Activated gamma-delta T cell (primary cell): ENCODE measurements around the gene EFCAB8.
"Not testable (repeated sequence)": the region's sequence is repeated elsewhere in the genome, so short reads cannot be mapped to it uniquely, and the experiment has no call there.

Experiments used
- DNase-seq: peaks from one replicate; lab custom pipeline; 2025; lab: John Stamatoyannopoulos, UW

EFCAB8 gene

DNA sequence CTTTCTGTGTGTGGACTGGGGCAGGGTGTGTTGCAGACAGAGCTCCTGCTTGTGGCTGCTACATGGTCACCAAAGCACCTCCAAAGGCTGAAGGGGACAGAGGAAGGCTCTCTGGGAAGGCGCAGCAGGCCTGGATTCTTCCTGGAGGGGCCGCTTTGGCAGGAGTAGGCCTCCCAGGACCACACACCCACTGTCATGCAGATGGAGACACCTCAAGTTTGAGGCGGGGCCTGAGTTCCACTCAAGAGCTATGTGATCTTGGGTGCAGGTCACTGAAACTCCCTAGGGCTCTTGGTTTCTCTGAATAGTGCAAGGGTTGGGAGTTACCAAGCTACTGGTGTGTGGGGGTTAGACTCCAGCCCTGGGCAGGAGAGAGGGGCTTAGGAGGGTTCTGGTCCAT, 27.9 kb downstream of the EFCAB8 start:
- DNase-seq: no peak

DNA sequence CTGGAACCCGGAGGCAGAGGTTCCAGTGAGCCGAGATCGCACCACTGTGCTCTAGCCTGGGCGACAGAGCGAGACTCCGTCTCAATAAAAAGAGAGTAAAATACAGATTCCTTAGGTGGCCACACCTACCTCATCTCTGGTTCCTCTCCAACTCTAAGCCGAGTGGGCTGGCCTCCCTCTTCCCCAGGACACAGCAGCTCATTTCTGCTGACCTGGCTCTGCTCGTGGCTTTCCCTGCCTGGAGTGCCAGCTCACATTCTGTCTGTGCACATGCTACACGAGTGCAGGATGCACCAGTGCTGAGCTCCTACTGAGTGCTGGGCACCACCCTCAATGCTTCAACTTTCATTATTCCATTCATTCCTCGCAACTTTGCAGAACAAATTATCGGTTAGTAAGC, 28.8 kb downstream of the EFCAB8 start:
- DNase-seq: no peak

DNA sequence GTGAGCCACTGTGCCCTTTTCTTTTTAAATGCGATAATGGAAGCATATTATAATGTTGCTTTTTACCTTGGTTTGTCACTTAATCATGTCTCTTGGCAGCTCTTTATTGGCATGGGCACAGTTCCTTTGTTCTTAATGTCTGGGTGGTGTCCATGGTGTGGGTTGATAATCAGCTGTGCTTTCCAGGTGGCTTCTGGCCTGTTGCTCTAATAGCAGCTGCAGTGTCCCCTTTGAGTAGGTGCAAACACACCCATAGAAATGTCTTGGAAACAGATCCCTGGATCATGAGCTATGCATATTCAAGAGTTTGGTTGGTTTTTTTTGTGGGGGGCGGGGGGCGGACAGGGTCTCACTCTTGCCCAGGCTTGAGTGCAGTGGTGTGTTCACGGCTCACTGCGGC, 29.9 kb downstream of the EFCAB8 start:
- no peak for DNase-seq

DNA sequence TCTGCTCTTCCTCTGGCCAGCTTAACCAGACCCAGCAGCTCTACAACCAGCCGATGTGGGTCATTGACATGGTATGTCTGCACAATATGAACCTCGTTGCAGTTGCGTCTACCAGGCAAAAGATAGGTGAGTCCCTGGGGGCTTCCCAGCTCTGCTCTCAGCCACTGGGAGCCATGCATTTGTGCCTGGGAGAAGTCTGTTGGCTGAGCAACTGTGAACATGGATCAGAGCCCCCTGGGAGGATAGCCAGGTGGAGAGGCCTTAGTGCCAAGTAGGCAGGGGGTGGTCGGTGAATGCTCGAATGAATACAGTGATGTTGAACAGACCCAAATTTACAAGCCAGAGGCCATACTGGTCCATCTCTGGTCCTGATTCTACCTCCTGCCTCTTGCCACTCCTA, 30.6 kb downstream of the EFCAB8 start:
- no peak for DNase-seq

DNA sequence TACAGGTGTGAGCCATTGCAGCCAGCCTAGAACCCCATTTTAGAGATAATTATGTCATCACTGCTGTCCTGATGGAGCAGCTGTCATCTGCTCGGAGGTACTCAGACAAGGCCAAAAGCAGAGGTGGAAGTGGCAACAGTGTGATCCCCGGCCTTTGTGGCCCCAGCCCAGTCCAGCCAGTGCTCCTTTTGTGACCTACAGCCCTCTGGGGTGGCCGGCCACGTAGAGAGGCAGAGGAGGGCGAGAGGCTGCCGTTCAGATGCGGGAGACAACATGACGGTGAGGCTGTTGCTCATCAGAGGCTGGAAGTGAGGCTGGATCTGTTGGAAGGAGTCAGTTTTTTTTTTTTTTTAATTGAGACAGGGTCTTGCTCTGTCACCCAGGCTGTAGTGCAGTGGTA, 32.8 kb downstream of the EFCAB8 start:
- no peak for DNase-seq

DNA sequence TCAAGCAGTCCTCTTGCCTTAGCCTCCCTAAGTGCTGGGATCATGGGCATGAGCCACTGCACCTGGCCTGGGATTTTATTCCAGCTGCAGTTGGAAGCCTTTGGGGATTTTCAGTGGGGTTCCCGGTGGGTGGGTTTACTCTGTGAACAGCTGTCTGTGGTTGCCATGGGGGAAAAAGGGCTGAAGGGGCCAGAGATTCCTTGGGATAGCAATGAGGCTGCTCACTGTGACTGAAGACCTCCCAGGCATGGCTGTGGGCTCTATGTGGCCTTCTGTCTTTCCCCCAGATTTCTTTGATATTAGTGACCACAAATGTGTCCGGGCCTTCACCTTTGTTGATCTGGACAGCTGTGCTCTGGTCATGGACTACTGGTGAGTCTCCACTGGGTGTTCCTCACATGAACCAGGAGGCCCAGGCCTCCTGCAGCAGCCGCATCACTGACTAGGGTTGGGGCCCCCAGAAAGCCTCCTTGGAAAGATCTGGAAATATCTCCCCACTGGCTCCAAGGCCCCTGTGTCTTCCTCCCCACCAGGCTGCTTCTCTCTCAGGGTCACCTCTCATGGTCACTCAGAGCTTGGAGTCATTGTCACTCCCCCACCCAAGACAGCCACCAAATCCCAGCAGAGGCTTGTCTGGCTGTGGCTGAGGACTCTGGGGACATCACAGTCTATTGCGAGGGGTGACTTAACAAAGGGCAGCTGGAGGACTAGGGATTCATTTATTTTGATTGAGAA, 33.4 kb downstream of the EFCAB8 start:
- no peak for DNase-seq

DNA sequence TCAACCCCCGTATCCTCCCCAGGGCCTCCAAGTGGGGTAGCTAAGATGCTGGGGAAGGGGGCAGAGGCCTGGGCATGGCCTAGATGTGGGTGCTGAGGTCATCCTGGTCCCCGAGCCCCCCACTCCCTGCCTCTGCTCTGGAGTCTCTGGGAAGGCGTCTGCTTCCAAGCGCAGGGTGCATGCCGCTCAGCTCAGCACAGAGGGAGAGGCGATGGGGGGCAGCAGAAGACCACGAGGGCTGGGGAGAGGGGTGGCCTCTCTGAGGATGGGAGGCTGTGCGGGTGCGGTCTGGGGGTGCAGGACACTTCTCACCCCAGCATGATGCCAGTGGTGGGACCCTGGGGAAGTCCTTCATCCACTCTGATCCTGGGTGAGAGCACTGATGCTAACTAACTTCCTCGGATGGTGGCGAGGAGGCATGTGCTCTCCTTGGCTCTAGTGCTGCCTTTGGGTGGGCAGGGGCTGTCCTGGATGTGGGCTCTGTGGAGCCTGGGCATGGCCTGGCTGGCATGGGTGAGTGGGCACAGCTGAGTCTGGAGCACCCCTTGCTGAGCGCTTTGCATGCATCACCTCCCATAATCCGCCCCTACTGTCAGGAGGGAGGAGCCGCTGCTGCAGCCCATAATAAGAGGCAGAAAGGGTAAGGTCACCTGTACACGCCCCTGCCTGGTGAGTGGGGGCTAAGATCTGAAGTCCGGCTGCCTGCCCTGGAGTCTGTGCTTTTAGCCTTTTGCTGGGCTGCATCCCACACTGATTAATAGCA, 34.7 kb downstream of the EFCAB8 start:
- no peak for DNase-seq

DNA sequence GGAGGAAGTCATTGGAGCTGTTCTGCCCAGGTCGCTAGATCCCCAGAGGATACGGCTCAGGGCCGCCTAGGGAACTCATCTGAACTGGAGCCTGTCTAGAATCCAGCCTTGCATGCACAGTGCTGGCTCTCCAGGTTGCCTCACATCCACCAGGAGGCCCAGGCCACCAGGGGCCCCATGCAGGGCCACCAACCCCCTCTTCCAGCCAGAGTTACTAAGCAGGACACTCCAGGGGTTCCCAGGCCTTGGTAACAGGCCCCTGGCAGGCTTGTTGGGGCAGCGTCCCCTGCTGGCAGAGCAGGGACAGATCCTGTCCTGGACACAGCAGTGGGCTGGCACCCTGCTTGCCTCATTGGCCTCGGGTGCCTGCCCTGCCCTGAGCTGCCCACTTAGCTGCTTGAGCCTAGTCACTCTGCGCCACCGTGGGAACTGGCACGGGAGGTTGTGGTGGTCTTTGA, 35.3 kb downstream of the EFCAB8 start:
- no peak for DNase-seq

DNA sequence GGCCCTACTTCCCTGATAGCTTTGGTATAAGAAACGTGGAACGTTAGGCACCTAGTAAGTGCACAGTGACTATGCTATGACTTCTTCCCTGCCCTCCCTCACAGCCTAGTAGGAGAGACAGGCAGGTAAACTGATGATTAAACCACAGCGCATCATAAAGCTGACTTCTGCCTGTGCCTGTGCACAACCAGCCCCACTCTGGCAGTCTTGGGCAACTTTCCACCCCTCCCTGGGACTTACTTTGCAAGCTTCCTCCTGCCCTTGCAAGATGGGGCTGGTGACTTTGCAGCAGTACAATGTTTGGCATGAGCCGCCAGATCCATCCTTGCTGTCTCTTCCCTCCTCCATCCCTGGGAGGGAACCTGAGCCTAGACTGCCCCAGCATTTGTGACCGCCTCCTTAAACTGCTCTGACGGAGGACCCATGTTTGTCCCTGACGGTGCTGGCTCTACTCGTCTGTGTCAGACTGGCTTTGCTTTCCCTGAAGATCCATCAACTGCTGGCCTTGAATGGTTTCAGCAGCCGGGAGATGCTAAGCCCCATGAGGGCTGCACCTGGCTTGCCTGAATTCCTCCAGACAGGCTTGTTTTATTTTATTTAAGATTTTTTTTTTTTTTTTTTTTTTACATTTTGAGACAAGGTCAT, 36.1 kb downstream of the EFCAB8 start:
- DNase-seq: no peak

DNA sequence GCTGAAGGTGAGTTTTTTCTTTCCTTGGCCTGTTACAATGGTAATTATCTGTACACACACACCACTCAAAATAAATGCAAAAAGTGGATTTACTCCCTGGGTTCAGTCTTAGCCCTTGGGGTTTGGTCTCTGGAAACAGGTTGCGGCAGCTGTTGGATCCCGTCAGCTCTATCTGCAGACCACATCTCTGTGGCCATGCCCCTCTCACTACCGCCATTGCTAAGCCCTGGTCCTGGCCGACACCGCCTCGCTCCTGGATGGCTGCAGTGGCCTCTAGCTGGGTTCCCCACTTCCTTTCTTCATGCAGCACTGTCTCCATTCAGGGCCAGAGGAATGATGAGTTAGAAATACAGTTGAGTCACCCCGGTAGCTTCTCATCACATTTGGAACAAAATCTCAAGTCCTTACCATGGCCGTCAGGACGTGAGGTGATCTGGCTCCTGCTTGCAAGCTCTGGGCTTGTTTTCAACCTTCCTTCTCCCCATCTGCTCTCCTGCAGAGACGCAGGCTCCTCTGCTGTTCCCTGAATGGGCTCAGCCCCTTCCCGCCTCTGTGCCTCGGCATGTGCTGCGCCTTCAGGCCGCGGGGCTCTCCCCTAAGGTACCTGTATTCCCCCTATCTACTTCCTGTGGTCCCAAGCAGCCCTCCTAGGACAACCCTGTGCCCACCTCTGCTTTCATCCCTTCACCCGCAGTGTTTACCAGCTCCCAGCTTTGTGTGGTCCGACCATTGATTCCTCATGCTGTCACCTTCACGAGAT, 38.0 kb downstream of the EFCAB8 start:
- DNase-seq: no peak

DNA sequence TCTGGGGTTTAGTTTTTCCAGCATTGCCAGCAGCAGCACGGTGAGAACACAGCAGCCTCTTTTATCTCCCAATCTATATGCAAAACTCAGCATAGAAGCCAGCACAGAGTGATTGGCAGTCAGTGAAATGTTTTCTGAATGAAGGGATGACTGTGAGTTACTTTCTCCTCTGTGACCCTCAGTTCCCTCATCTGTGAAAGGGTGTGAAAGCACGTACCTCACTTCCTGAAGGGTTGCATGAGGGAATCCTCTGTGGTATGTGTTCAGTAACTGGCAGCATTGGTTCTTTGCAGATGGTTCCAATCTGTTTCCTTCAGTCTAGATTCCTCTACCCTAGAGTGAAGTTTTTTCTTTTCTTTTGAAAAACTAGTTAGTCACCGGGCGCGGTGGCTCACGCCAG, 40.0 kb downstream of the EFCAB8 start:
- DNase-seq: no peak

DNA sequence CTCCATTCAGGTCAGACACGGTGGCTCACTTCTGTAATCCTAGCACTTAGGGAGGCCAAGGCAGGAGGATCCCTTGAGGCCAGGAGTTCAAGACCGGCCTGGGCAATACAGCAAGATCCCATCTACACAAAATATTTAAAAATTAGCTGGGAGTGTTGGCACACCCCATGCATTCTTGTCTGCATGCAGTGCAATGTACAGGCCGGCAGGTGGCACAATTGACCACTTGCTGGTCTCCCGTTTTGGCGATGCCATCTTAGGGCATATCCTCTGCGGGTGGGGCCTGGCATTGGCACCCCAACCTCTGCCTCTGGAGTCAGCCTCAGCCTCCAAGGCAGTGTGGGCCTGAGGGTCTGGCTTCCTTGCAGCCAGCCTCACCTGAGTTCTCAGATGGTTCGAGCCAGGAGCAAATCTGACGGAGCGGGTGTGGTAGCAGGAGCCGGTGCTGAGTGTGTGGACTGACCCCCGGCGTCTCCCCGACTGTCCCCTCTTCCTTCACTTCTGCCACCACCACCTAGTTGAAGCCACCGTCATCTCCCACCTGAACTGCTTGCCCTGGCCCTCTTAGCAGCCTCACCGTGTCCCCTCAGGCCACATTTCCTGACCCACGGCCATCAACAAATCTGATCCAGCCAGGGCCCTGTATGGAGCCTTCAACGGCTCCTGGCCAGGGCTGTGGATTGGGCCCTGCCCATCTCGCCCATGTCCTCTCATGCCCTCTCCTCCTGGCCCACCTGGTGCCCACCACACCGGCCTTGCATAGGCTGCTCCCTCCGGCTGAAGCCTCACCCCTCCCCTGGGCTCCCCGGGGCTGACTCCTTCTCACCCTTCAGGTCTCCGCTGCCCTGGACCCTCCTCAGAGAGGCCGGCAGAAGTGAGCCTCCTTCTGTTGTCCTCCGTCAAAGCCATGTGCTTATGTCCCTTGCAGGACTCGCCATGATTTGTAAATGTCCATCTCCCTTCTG, 44.0 kb downstream of the EFCAB8 start:
- no peak for DNase-seq

DNA sequence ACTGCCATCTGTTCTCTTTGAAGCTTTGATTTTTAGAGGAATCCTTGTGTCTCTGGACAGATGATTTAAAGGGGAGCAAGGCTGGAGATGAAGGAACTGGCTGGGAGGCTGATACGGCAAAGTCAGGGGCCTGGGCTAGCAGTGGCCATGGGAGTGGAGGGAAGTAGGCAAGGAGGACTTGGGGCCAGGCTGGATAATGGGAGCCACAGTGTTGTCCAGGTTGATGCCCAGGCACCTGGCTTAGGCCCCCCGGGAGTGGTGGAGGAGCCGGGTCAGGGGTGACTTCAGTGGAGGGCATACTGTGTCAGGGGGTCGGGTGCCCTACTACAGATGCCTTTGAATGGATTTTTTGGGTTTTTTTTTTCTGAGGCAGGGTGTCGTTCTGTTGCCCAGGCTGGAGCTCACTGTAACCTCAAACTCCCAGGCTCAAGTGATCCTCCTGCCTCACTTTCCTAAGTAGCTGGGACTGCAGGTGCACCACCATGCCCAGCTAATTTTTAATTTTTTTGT, 45.0 kb downstream of the EFCAB8 start:
- DNase-seq: no peak

DNA sequence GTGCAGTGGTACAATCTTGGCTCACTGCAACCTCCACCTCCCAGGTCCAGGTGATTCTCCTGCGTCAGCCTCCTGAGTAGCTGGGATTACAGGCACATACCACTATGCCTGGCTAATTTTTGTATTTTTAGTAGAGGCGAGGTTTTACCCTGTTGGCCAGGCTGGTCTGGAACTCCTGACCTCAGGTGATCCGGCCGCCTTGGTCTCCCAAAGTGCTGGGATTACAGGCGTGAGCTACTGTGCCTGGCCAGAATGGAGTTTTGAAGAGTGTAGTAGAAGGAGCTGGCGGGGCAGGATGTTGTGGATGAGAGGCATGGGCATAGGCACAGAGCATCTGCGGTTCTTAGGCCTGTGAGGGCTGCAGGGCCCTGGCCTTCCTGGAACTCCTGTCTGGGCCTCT, 46.0 kb downstream of the EFCAB8 start:
- DNase-seq: not testable (repeated sequence)

DNA sequence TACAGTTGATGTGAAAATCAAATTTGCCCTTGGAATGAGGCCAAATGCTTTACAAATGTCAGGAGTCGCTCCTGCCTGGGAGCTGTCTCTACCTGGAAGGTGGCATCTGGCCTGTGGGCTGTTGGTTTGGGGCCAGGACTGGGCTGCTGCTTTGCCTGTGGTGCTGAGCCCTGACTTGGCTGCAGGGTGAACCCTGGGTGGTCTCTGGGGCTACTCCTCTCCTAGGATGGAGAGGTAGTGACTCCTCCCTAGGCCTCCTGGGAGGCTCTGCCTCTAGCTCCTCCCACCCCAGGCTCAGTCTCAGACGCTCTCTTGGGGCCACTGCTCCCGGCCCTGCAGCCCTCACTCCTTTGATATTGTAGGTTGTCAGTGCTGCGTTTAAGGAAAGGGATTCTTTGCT, 47.5 kb downstream of the EFCAB8 start:
- no peak for DNase-seq

DNA sequence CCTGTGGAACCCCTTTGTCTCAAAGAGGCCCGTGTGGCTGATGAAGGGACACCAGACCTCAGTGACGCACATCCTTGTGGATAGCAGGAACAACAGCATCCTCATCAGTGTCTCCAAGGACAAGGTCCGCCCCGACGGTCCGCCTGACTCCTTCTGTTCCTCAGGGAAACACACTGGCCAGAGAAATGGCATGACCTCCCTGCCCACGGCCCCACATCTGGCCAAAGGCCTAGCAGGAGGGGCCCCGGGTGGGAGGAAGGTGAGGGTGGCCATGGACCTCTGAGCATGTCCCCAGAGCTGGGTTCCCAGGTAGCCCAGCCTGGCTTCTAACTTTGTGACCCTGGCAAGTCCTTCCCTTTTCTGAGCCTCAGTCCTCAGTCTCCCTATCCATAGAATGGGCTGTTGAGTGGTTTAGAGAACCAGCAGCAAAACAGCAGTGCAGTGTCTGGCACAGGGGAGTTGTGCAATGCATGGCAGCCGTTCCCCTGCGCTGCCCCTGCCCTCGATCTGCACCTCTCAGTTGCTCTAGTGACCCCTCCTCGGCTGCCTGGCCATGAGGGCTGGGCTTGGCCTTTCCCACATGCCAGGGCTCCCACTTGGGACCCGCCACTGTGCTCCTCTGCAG, 48.3 kb downstream of the EFCAB8 start:
- DNase-seq: no peak

DNA sequence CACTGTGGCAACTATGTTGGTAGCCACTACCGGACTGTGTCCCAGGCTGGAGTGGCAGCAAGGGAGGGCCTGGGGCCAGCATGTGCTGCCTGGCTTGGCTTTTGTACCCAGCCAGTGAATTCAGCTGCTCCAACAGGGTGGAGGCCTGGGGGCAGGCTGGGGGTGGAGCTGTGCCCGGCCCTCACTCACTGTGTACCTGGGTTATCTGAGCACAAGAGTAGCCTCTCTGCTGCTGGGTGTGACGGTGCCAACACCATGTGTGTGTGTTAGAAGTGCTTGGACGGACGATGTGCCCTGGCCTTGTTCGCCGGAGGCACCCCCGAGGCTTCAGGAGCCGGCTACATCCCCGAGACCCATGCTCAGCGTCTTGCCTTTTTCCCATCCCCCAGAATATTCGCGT, 49.2 kb downstream of the EFCAB8 start:
- DNase-seq: no peak

DNA sequence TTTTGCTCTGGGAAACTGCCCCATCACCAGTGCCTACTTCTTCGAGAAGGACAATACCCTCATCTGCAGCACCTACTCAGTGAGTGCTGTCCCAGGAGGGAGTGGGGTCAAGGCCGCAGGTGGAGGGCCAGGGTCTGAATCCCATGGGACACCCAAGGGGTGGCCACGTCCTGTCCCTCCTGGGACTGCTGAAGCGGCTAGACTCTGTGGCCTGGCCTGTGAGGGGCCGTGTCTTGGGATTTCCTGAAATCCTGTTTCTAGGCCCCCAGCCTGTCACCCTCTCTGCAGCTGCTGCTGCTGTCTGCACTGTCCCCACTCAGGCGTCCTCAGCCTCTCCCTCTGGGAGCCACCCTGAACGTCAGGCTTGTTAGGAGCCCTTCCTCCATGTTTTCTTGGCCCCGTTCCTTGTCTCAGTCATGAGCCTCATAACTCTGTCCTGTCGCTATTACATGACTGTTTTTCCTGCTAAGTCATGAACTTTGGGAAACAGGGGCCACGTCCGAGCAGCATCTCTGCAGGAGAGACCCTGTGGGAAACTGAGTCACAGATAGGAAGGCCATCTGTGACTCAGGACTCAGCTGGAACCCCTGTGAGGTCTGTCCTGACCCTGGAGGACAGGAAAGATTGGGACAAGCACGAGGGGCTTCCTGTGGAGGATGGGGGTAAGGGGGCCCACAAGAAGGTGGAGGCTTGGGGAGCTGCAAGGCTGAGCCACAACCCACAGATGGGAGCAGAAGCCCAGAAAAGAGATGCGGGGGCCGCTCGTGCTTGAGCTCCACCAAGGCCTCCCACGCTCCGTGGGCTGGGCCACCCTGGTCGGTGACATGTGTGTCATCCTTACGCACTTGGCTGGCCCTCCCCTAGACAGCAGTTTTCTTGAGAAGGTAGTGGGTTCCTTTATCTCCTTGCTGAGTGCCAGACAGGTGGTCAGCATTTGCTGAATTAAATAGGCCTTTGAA, 49.9 kb downstream of the EFCAB8 start:
- DNase-seq: no peak

DNA sequence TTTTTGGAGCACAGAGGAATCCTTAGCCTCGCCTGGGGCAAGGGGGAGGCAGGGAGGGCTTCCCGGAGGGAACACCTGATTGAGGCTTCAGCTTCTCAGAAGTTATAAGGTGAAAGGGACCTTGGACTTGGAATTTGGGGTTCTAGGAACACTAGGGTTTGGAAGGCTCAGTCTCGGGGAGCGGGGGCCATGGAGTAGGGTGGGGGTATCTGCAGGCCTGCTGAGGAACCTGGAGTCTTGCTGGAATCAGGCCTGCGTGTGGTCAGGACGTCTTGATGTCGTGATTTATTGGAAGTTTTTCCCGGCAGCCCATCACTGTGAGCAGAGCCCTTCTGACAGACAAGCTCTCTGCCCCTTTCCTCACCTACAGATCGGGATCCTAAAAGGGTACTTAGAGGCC, 50.7 kb downstream of the EFCAB8 start:
- no peak for DNase-seq
